H9 (cell line): ENCODE measurements around the gene GRIA1. TPM values are rescaled to one million over a fixed set of nuclear protein-coding genes. Genes with fewer than 3 reads are reported as not detected.

ENCODE experiments used
- DNase-seq: peaks from one replicate; pipeline ENCODE4 v3.0.0-alpha.2; 2017
- H2AFZ ChIP-seq: one replicate; pipeline ENCODE4 v1.6.1; 2013; ENCODE audit warnings: mild to moderate bottlenecking, low read length, control low read depth, moderate library complexity
- H2AK5ac ChIP-seq: 2 replicates; pipeline ENCODE4 v1.6.1; 2013; ENCODE audit warnings: low read length, control low read depth, mixed read lengths; ENCODE audit not compliant: insufficient read length
- H2BK120ac ChIP-seq: one replicate; pipeline ENCODE4 v1.6.1; 2013; ENCODE audit warnings: low read depth, mild to moderate bottlenecking, low read length, control low read depth, inconsistent platforms; ENCODE audit not compliant: poor library complexity, severe bottlenecking
- H2BK12ac ChIP-seq: 2 replicates; pipeline ENCODE4 v1.6.1; 2013; ENCODE audit warnings: low read length, control low read depth, mixed read lengths, low read depth; ENCODE audit not compliant: insufficient read length
- H2BK15ac ChIP-seq: 2 replicates; pipeline ENCODE4 v1.6.1; 2013; ENCODE audit warnings: low read depth, low read length, control low read depth
- H2BK20ac ChIP-seq: one replicate; pipeline ENCODE4 v1.6.1; 2013; ENCODE audit warnings: low read depth, mild to moderate bottlenecking, low read length, control low read depth, inconsistent platforms; ENCODE audit not compliant: poor library complexity, severe bottlenecking
- H2BK5ac ChIP-seq: 2 replicates; pipeline ENCODE4 v1.6.1; 2013; ENCODE audit warnings: low read length, control low read depth, mixed read lengths; ENCODE audit not compliant: insufficient read length
- H3K14ac ChIP-seq: 2 replicates; pipeline ENCODE4 v1.6.1; 2013; ENCODE audit warnings: low read length, control low read depth; ENCODE audit not compliant: insufficient read depth
- H3K18ac ChIP-seq: 2 replicates; pipeline ENCODE4 v1.6.1; 2013; ENCODE audit warnings: low read depth, mild to moderate bottlenecking, mixed read lengths, low read length, control low read depth; ENCODE audit not compliant: insufficient read length
- H3K23ac ChIP-seq: 2 replicates; pipeline ENCODE4 v1.6.1; 2013; ENCODE audit warnings: low read length, control low read depth, mixed read lengths, low read depth; ENCODE audit not compliant: insufficient read length
- H3K23me2 ChIP-seq: 2 replicates; pipeline ENCODE4 v1.6.1; 2013; ENCODE audit warnings: low read depth, mild to moderate bottlenecking, mixed read lengths, low read length, control low read depth; ENCODE audit not compliant: insufficient read length, poor library complexity, severe bottlenecking
- H3K27ac ChIP-seq: 2 replicates; pipeline ENCODE4 v1.5.1; 2013; ENCODE audit warnings: low read length, control low read depth, mixed read lengths, low read depth; ENCODE audit not compliant: insufficient read length
- H3K27me3 ChIP-seq: 2 replicates; pipeline ENCODE4 v1.6.1; 2013; ENCODE audit warnings: low read length, control low read depth, inconsistent platforms; ENCODE audit not compliant: insufficient read depth
- H3K4ac ChIP-seq: 2 replicates; pipeline ENCODE4 v1.6.1; 2013; ENCODE audit warnings: low read depth, mild to moderate bottlenecking, control low read depth, inconsistent platforms, low read length, moderate library complexity
- H3K4me1 ChIP-seq: 2 replicates; pipeline ENCODE4 v1.6.1; 2013; ENCODE audit warnings: low read length, control low read depth, inconsistent platforms; ENCODE audit not compliant: insufficient read depth
- H3K4me2 ChIP-seq: 2 replicates; pipeline ENCODE4 v1.6.1; 2013; ENCODE audit warnings: low read length, control low read depth, mixed read lengths; ENCODE audit not compliant: insufficient read length, insufficient read depth
- H3K56ac ChIP-seq: 2 replicates; pipeline ENCODE4 v1.6.1; 2013; ENCODE audit warnings: low read depth, mild to moderate bottlenecking, mixed read lengths, low read length, control low read depth; ENCODE audit not compliant: insufficient read length
- H3K79me1 ChIP-seq: 2 replicates; pipeline ENCODE4 v1.6.1; 2013; ENCODE audit warnings: low read depth, mild to moderate bottlenecking, moderate library complexity, low read length, control low read depth, inconsistent platforms; ENCODE audit not compliant: insufficient read depth, poor library complexity, severe bottlenecking
- H3K79me2 ChIP-seq: 2 replicates; pipeline ENCODE4 v1.6.1; 2013; ENCODE audit warnings: low read length, control low read depth, inconsistent platforms; ENCODE audit not compliant: insufficient read depth
- H3K9ac ChIP-seq: 2 replicates; pipeline ENCODE4 v1.6.1; 2013; ENCODE audit warnings: low read length, control low read depth, mixed read lengths; ENCODE audit not compliant: insufficient read length; ENCODE audit errors: extremely low read depth
- H3K9me3 ChIP-seq: one replicate; pipeline ENCODE4 v1.6.1; 2013; ENCODE audit warnings: low read depth, low read length, inconsistent platforms; ENCODE audit not compliant: control insufficient read depth
- H3T11ph ChIP-seq: one replicate; pipeline ENCODE4 v1.6.1; 2013; ENCODE audit warnings: mild to moderate bottlenecking, low read length, control low read depth, inconsistent platforms
- H4K20me1 ChIP-seq: one replicate; pipeline ENCODE4 v1.6.1; 2013; ENCODE audit not compliant: control insufficient read depth, insufficient read length, insufficient read depth
- H4K5ac ChIP-seq: 2 replicates; pipeline ENCODE4 v1.6.1; 2013; ENCODE audit warnings: low read depth, mild to moderate bottlenecking, mixed read lengths, low read length, control low read depth; ENCODE audit not compliant: insufficient read length
- H4K8ac ChIP-seq: replicated peaks from 2 replicates; pipeline ENCODE4 v1.6.1; 2013; ENCODE audit warnings: low read length, control low read depth, mixed read lengths, low read depth; ENCODE audit not compliant: insufficient read length
- H4K91ac ChIP-seq: 2 replicates; pipeline ENCODE4 v1.6.1; 2013; ENCODE audit warnings: low read depth, mild to moderate bottlenecking, moderate library complexity, mixed read lengths, low read length, control low read depth; ENCODE audit not compliant: insufficient read length
- H3K27ac Mint-ChIP-seq, 3 experiments: 2 replicates in 2 of 3; 3 replicates in 1 of 3; pipeline ENCODE4 v1.8.0; 2020 to 2021; ENCODE audit warnings: mixed read lengths in 3 of 3, mild to moderate bottlenecking in 1 of 3, moderate library complexity in 1 of 3
- H3K27me3 Mint-ChIP-seq: 2 replicates; pipeline ENCODE4 v1.8.0; 2021; ENCODE audit warnings: low read depth, mild to moderate bottlenecking, moderate library complexity, mixed read lengths
- H3K36me3 Mint-ChIP-seq, 3 experiments: 2 replicates in 2 of 3; 3 replicates in 1 of 3; pipeline ENCODE4 v1.8.0; 2020 to 2021; ENCODE audit warnings: low read depth in 3 of 3, mixed read lengths in 3 of 3; ENCODE audit not compliant: insufficient read depth in 1 of 3
- H3K4me1 Mint-ChIP-seq, 2 experiments: 2 replicates each; pipeline ENCODE4 v1.8.0; 2020; ENCODE audit warnings: mixed read lengths in 2 of 2
- H3K4me3 Mint-ChIP-seq, 2 experiments: 2 replicates in 1 of 2; 3 replicates in 1 of 2; pipeline ENCODE4 v1.8.0; 2020 to 2021; ENCODE audit warnings: mild to moderate bottlenecking in 2 of 2, mixed read lengths in 2 of 2, moderate library complexity in 1 of 2
- H3K9me3 Mint-ChIP-seq, 2 experiments: 2 replicates in 1 of 2; 3 replicates in 1 of 2; pipeline ENCODE4 v1.8.0; 2020; ENCODE audit warnings: mild to moderate bottlenecking in 2 of 2, mixed read lengths in 2 of 2, moderate library complexity in 1 of 2
- WGBS: extraction: QIAGEN DNeasy Blood & Tissue Kit; methylation state at CpG from one replicate; pipeline ENCODE4 v1.1.7; 2013; ENCODE audit warnings: missing lambda C conversion rate, low lambda C conversion rate, mixed read lengths; ENCODE audit not compliant: insufficient read length; ENCODE audit errors: extremely low coverage; 5-methylcytosine and 5-hydroxymethylcytosine counted together
- total RNA-seq: library from RNA; stranded (reverse); gene quantifications from 2 replicates; pipeline ENCODE4 v1.2.1, GENCODE V29; 2021
- TF ChIP-seq, protein P1 (sequence below): fragments of 200-600 bp; sonication (generic); conservative IDR thresholded peaks from 3 replicates; pipeline ENCODE4 v1.8.0; 2021; ENCODE audit warnings: antibody characterized with exemption, mild to moderate bottlenecking

GRIA1 gene
- total RNA-seq, 1 experiment from 2014 or later: 0.52 TPM

DNA sequence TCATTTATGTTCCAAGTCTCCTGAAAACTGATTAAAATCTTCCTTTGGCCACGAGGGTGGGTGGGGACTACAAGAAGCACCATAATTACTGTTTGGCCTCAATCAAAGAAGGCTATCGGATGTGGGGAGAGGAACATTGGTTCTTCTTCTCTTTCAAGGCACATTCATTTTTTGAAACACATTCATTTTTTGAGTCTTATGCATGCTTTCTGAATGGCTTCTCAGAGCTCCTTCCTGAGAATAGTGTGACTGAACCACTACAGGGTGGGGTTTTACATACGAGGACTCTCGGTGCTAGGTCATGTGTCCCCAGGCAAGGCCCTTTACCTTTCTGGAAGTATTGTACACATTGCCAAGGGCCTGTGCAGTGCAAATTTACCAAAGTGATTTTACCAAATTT is 7.0 kb upstream of the GRIA1 start:
- H3K4me3 Mint-ChIP-seq: no peak overlapping the region
- WGBS: no CpG with 5 or more reads among the region's 4 CpGs

More for the DNA sequence above, 7.0 kb upstream of the GRIA1 start:
- Histone ChIP-seq H4K91ac (no peak overlapping the region), H3K14ac (no peak overlapping the region), H3K9me3 (no peaks in the 10 kb centered on the region), H4K5ac (no peak overlapping the region), H3K27ac (no peak overlapping the region), H2BK20ac (no peak overlapping the region), H3K4ac (no peak overlapping the region), H3K9ac (no peak overlapping the region), H2AFZ (no peak overlapping the region), H4K8ac (no peak overlapping the region), H2BK120ac (no peak overlapping the region), H4K20me1 (no peaks in the 10 kb centered on the region), H3K79me1 (no peaks in the 10 kb centered on the region), H2AK5ac (no peak overlapping the region), H3K4me1 (no peaks in the 10 kb centered on the region), H3K4me2 (no peak overlapping the region), H3K79me2 (no peaks in the 10 kb centered on the region), H2BK5ac (no peak overlapping the region), H2BK15ac (no peak overlapping the region), H3K23ac (no peak overlapping the region), H3K56ac (no peak overlapping the region), H2BK12ac (no peak overlapping the region), H3K23me2 (no peaks in the 10 kb centered on the region), H3T11ph (no peak overlapping the region), H3K27me3 (no peaks in the 10 kb centered on the region), H3K18ac (no peak overlapping the region)
- H3K9me3 Mint-ChIP-seq: no peaks in the 10 kb centered on the region
- no peak for DNase-seq
- no peaks in the 10 kb centered on the region for H3K36me3 Mint-ChIP-seq
- H3K27ac Mint-ChIP-seq: no peak overlapping the region
- TF ChIP-seq, protein P1, sequence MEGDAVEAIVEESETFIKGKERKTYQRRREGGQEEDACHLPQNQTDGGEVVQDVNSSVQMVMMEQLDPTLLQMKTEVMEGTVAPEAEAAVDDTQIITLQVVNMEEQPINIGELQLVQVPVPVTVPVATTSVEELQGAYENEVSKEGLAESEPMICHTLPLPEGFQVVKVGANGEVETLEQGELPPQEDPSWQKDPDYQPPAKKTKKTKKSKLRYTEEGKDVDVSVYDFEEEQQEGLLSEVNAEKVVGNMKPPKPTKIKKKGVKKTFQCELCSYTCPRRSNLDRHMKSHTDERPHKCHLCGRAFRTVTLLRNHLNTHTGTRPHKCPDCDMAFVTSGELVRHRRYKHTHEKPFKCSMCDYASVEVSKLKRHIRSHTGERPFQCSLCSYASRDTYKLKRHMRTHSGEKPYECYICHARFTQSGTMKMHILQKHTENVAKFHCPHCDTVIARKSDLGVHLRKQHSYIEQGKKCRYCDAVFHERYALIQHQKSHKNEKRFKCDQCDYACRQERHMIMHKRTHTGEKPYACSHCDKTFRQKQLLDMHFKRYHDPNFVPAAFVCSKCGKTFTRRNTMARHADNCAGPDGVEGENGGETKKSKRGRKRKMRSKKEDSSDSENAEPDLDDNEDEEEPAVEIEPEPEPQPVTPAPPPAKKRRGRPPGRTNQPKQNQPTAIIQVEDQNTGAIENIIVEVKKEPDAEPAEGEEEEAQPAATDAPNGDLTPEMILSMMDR: no peak
- peaks cover 1% of the 10 kb centered on the region; the same call in 1 of the 2 replicates for H3K27me3 Mint-ChIP-seq
- H3K4me1 Mint-ChIP-seq: peaks cover 5% of the 10 kb centered on the region in 2 experiments; a peak in 3 of 4 replicates
